VCaP (cell line): ENCODE data around the gene RABGEF1.
"Not testable (repeated sequence)": the region's sequence is repeated elsewhere in the genome, so short reads cannot be mapped to it uniquely, and the experiment has no call there.

ENCODE experiments used
- H3K27ac ChIP-seq: fragments of 450-650 bp; 2 replicates; pipeline ENCODE4 v1.5.1; 2017
- CTCF ChIP-seq: fragments of 450-650 bp; conservative IDR thresholded peaks from 2 replicates; pipeline ENCODE4 v1.5.1; 2017; ENCODE audit warnings: mild to moderate bottlenecking, moderate library complexity

The RABGEF1 gene

DNA sequence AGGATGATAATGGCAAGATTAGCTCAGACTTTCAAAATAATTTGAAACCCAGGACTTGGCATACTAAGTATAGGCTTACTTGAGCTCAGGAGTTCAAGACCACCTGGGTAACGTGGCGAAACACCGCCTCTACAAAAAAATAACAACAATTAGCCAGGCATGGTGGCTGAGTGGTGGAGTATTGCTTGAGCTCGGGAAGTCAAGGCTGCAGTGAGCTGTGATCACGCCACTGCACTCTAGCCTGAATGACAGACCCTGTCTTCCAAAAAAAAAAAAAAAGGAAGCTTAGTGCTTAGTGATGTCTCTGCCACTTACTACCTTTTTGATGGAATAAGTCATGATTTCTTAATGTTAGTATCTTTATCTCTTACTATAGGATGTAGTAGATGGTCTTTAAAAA lies 25.5 kb downstream of the RABGEF1 start:
- H3K27ac ChIP-seq, result no peak overlapping the region
- no peak for TF ChIP-seq CTCF

- not testable (repeated sequence) for H3K27ac ChIP-seq
Measured at GRCh38 chr7:66767486-66767885, 27.0 kb downstream of the RABGEF1 start.

DNA sequence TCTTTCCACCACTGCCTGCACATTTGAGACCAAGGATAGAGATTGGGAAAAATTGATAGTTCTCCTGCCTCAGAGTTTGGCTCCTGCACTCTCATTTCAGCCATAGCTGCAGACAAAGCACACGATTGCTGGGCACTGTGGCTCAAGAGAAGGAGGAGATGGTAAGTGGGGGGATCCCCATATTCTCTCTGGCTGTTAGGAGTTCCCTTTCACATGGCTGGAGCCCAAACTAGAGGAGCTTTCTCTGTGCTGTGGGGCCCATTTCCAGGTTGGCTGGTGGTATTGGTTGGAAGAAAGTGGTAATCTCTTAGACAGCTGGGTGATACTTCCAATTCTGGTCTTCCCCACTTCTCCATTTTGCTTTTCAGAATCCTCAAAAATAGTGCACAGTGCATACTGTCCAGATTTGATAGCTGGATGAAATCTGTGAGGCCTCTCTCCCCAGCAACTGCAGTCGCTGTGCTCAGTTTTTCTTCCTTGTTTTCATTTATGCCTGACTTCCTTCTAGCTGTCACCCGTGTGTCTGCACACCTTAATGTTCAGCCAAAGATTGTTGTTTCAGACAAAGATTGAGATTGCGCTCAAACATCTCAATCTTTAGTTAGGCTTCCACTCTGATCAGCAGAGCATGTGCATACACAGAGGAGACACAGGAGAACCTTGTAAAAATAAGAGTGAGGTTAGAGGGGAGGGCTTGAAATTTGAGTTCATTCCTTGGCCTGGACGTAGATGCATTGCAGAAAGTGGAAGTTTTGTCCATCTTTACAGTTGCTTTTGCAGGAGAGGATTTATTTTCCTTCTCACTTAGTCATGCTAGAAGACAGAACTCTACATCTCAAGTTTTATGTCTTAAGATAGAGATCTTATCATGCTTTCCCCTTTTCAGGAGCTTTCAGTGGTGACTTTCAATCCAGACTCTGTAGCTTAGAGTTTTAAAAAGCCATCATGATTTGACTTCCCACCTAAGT lies 28.6 kb downstream of the RABGEF1 start:
- TF ChIP-seq CTCF, result no peak
- no peak overlapping the region for H3K27ac ChIP-seq

GRCh38 chr7:66769833-66770512 lies 29.4 kb downstream of the RABGEF1 start:
- H3K27ac ChIP-seq, result no peak overlapping the region
- TF ChIP-seq CTCF, result no peak

- TF ChIP-seq CTCF, result no peak
- no peak overlapping the region for H3K27ac ChIP-seq
Measured at GRCh38 chr7:66771795-66772194, 31.3 kb downstream of the RABGEF1 start.

GRCh38 chr7:66773744-66774143 lies 33.2 kb downstream of the RABGEF1 start:
- H3K27ac ChIP-seq, result not testable (repeated sequence)

DNA sequence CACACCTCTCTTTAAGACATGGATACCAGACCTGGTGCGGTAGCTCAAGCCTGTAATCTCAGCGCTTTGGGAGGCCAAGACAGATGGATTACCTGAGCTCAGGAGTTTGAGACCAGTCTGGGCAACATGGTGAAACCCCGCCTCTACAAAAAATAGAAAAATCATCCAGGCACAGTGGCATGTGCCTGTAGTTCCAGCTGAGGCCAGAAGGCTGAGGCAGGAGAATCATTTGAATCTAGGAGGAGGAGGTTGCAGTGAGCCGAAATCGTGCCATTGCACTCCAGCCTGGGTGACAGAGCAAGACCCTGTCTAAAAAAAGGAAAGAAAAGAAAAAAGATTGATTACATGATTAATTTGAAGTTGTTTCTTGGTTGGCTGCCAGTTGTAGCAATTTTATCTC lies 35.9 kb downstream of the RABGEF1 start:
- H3K27ac ChIP-seq, result not testable (repeated sequence)

DNA sequence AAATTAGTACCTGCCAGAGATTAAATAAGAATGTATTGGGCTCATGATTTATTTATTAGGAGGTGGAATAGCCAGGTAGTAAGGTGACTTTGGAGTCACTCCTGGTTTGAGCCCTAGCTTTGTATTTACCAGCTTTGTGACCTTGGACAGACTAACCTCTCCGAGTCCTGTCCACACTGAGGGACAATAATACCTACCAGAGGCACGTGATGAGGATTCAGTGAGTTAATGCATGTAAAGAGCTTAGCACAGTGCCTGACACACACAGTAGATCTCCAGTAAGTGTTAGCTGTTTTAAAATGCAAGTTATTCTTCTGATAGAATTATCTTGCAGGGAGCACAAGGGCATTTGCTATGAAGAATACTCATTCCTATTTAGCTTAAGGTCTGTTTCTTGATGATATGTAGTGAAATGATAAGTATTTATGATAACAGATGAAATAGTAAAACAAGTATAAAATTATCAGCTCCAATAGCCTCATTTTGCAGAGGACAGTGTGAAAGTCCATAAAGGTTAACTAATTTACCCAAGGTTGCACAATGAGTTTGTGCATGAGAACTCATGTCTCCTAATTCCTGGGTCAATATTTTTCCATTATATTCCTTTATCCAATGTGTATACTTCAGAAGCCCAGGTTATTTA lies 36.4 kb downstream of the RABGEF1 start:
- no peak for TF ChIP-seq CTCF
- no peak overlapping the region for H3K27ac ChIP-seq

GRCh38 chr7:66778201-66778600 lies 37.7 kb downstream of the RABGEF1 start:
- H3K27ac ChIP-seq, result no peak overlapping the region
- TF ChIP-seq CTCF, result no peak
